GM12892 (cell line): ENCODE data around the gene CD99L2.

Experiments used
- POLR2A ChIP-seq: IDR thresholded peaks from 2 replicates; pipeline ENCODE4 v1.6.1; 2011; ENCODE audit warnings: low read depth, low read length, control low read depth
- POLR2AphosphoS5 ChIP-seq: IDR thresholded peaks from 2 replicates; pipeline ENCODE4 v1.6.1; 2011; ENCODE audit warnings: low read depth, low read length, control low read depth

DNA sequence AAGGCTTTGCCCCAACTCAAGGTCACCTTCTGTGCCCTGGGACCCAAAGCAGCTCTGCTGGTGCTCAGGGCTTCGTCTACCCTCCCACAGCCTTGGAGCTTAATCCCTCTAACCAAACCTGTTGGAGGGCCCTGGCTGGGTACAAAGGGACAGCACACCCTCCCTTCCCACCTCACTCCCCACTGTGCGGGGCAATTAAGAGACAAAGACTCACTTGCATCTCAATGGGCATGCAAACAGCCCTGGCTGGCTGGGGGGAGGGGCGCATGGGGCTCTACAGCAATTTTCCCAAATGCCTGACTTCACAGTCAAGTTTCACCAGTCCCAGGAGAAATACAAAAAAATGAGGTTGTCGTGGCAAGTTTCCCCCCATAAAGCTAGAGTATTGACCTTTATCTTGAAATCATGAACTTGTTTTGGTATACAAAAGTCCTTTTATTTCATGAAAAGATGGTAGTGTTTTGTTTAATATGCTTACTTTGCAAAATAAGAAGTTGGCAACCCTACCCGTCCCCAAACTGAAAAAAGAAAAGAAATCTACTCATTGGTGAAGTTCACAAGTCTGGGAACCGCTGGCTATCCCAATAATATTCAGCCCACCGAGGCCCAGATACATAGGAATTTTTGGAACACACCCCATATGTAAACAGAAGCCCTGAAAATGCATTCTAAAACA, 4.1 kb upstream of the CD99L2 start:
- TF ChIP-seq POLR2A (no peak), POLR2AphosphoS5 (no peak)
